NB4 (cell line): ENCODE measurements around the gene C1QTNF6.

Experiments
- CTCF ChIP-seq: IDR thresholded peaks from one replicate; pipeline ENCODE4 v1.5.1; 2012; ENCODE audit warnings: low read depth, low read length
- MAX ChIP-seq: IDR thresholded peaks from 2 replicates; pipeline ENCODE4 v1.6.1; 2011; ENCODE audit warnings: low read depth, low read length
- MYC ChIP-seq: IDR thresholded peaks from 2 replicates; pipeline ENCODE4 v1.6.1; 2011; ENCODE audit warnings: low read depth, low read length
- POLR2A ChIP-seq: IDR thresholded peaks from 2 replicates; pipeline ENCODE4 v1.6.1; 2011; ENCODE audit warnings: mild to moderate bottlenecking; ENCODE audit not compliant: insufficient read length; ENCODE audit errors: extremely low read depth

- TF ChIP-seq CTCF (no peak), POLR2A (no peak), MYC (no peak), MAX (no peak)
Measured at GRCh38 chr22:37179622-37180420, 8.2 kb downstream of the C1QTNF6 start.
